T-helper 1 cell treated with Interleukin-12 subunit alpha and Interleukin-12 subunit beta and Interleukin-4 antibody, amounts not matched to agents 30 μg/mL and 1 μg/mL, for 36 hours (primary cell): Measurements from ENCODE around the gene TDRD7.

Experiments
- H3K27ac Mint-ChIP-seq: one replicate; pipeline ENCODE4 v1.8.0; 2021; ENCODE audit warnings: mild to moderate bottlenecking, mixed read lengths
- H3K27me3 Mint-ChIP-seq: one replicate; pipeline ENCODE4 v1.8.0; 2021; ENCODE audit warnings: low read depth, mixed read lengths
- H3K36me3 Mint-ChIP-seq: one replicate; pipeline ENCODE4 v1.8.0; 2021; ENCODE audit warnings: low read depth, mixed read lengths
- H3K4me1 Mint-ChIP-seq: one replicate; pipeline ENCODE4 v1.8.0; 2021; ENCODE audit warnings: low read depth, mixed read lengths
- H3K4me3 Mint-ChIP-seq: one replicate; pipeline ENCODE4 v1.8.0; 2021; ENCODE audit warnings: mild to moderate bottlenecking, moderate library complexity, mixed read lengths
- H3K9me3 Mint-ChIP-seq: one replicate; pipeline ENCODE4 v1.8.0; 2021; ENCODE audit warnings: mixed read lengths

The TDRD7 gene, protein sequence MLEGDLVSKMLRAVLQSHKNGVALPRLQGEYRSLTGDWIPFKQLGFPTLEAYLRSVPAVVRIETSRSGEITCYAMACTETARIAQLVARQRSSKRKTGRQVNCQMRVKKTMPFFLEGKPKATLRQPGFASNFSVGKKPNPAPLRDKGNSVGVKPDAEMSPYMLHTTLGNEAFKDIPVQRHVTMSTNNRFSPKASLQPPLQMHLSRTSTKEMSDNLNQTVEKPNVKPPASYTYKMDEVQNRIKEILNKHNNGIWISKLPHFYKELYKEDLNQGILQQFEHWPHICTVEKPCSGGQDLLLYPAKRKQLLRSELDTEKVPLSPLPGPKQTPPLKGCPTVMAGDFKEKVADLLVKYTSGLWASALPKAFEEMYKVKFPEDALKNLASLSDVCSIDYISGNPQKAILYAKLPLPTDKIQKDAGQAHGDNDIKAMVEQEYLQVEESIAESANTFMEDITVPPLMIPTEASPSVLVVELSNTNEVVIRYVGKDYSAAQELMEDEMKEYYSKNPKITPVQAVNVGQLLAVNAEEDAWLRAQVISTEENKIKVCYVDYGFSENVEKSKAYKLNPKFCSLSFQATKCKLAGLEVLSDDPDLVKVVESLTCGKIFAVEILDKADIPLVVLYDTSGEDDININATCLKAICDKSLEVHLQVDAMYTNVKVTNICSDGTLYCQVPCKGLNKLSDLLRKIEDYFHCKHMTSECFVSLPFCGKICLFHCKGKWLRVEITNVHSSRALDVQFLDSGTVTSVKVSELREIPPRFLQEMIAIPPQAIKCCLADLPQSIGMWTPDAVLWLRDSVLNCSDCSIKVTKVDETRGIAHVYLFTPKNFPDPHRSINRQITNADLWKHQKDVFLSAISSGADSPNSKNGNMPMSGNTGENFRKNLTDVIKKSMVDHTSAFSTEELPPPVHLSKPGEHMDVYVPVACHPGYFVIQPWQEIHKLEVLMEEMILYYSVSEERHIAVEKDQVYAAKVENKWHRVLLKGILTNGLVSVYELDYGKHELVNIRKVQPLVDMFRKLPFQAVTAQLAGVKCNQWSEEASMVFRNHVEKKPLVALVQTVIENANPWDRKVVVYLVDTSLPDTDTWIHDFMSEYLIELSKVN

DNA sequence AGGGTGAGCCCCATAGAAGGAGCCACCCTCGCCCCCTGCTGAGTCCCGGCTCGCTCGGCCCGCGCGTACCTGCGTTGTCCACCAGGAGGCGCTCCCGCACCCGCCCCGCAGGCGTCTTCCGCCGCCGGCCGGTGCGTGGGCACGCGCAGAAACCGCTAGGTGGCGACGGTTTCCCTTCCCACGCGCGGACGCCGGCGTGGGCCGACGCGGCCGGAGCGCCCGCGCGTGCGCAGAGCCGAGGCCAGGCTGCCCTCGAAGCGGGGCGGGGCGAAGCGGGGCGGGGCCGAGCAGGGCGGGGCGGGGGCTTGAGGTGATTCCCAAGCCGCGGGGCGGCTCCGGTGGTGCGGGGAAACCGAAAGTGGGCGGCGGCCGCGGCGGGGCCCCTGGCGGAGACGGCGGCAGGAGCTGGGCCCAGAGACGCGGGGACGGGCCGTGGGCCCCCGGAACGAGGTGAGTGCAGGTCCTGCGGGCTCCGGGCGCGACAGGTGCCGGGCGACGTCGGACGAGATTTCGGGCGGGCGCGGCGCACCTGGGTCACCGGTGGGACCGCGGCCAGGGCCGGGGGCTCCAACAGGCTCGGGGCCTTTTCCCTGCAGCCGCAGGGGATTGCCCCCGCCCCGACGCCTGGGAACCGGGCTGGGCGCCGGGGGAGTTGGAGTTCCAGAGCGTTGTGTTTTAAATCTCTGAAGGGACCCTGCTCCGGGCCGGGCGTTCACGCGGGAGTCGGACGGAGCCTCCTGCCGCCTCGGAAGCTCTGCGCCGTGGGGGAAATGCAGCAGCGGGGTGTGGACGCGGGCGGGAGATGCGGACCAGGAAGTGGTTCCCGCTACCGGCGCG lies at the start of gene TDRD7:
Gene TDRD7 (plus strand): TSS at position 308 of the 837 bp plus-strand sequence. CDS start 16,370 bp downstream, outside the sequence.
- peaks cover 41% of the 10 kb centered on the region for H3K27me3 Mint-ChIP-seq
- peaks cover 28% of the 10 kb centered on the region for H3K4me1 Mint-ChIP-seq
- H3K4me3 Mint-ChIP-seq: peak within 1 kb of the TSS; percentile 82
- H3K9me3 Mint-ChIP-seq: peaks cover 11% of the 10 kb centered on the region
- peaks cover 3% of the 10 kb centered on the region for H3K36me3 Mint-ChIP-seq
- H3K27ac Mint-ChIP-seq: peak within 1 kb of the TSS; percentile 80

DNA sequence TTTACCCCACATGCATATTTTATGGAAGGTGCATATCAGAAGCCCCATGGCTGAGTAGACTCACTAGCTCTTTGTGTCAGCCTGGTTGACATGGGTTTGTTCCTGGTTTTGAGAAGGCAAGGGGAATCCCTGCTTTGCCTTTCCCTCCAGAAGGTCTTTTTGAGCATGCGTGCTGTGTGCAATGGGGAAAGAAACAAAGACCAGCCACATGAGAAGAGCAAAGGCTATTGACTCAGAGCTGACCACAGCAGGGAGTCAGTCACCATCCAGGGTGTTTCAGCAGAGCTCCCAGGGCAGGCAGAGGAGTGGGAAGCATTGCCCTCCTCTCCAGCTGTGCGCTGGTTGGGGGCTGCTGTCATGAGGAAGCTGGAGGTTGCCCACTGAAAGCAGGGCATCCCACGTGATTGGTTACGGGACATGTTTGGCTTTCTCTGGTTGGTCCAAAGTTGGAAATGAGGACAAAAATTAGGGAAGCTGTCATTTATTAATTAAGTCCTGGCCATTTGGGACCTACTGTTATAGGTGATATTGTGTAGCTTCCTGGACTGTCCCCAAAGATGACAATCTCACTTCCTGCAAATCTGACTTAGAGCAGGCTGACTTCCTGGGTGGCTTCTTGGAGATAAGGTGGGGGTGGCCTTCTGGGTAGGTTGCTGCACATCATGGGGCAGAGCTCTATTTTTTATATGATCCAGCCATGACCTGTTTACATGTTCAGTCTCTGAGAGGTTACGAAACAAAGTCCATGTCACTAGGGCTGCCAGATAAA lies 48.9 kb upstream of the TDRD7 start:
- peaks cover 5% of the 10 kb centered on the region for H3K4me1 Mint-ChIP-seq
- peaks cover 1% of the 10 kb centered on the region for H3K36me3 Mint-ChIP-seq
- H3K9me3 Mint-ChIP-seq: no peaks in the 10 kb centered on the region
- no peaks in the 10 kb centered on the region for H3K27me3 Mint-ChIP-seq
- no peak overlapping the region for H3K27ac Mint-ChIP-seq
- no peak overlapping the region for H3K4me3 Mint-ChIP-seq

DNA sequence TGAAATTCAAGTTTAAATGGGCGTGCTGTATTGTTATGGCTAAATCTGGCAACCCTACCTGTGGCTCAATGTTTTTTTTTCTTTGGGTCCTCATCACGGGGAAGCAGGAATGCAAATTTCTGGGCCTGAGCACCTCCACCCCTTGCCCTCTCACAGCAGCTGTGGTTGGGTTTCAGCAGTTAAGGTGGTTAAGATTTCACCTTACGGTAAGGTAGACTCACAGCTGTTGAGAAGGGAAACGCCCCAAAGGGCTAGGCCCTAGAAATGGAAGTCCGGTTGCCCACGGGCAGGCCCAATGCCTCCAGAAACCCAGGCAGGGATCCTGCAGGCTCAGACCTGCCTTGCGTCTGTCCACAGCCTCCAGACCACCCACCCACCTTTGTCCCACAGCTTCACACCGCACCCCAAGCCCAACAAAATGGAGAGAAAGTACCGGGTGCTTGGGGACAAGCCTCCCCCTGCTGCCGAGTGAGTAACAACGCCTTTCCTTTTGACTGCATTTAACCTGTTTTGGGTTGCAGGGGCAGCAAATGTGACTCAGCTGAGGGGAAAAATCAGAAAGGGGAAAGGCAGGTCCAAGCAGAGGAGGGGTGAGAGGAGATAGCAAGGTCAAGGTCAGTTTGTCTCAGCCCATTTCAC lies 48.1 kb upstream of the TDRD7 start:
- H3K27me3 Mint-ChIP-seq: no peaks in the 10 kb centered on the region
- no peak overlapping the region for H3K4me3 Mint-ChIP-seq
- H3K4me1 Mint-ChIP-seq: peaks cover 5% of the 10 kb centered on the region
- peaks cover 3% of the 10 kb centered on the region for H3K9me3 Mint-ChIP-seq
- no peak overlapping the region for H3K27ac Mint-ChIP-seq
- H3K36me3 Mint-ChIP-seq: peaks cover 1% of the 10 kb centered on the region

DNA sequence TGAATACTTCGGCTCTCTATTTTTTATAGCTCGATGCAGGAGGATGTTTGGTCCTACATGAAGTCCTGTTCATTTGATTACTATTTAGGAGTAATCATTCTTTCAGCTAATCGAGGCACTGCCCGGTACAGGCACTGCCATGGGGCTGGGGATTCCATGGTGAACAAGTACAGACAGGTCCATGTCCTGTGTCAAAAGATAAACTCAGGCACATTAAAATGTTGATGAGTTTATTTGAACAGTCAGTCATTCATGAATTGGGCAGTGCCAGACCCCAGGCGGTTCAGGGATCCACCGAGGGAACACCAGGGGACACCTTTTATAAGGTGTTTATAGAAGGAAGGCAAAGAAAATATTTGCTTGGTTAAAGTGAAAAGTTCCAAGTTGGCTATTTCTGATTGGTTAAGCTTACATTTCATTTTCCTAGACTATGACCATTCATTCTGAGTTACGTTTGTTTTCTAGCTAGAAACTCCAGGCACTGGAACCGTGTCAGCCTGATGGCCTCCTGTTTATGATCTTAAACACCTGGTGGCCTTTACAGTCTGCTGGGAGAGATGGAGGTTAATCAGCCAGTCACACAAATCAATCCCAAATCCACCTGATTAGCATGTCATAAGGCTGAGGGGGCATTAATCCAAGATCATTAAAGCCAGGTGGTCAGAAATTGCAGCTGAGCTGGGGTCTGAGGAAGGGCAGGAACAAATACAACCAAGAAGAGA lies 47.0 kb upstream of the TDRD7 start:
- peaks cover 1% of the 10 kb centered on the region for H3K36me3 Mint-ChIP-seq
- H3K4me3 Mint-ChIP-seq: no peak overlapping the region
- no peak overlapping the region for H3K27ac Mint-ChIP-seq
- H3K4me1 Mint-ChIP-seq: peaks cover 5% of the 10 kb centered on the region
- no peaks in the 10 kb centered on the region for H3K27me3 Mint-ChIP-seq
- H3K9me3 Mint-ChIP-seq: peaks cover 11% of the 10 kb centered on the region

DNA sequence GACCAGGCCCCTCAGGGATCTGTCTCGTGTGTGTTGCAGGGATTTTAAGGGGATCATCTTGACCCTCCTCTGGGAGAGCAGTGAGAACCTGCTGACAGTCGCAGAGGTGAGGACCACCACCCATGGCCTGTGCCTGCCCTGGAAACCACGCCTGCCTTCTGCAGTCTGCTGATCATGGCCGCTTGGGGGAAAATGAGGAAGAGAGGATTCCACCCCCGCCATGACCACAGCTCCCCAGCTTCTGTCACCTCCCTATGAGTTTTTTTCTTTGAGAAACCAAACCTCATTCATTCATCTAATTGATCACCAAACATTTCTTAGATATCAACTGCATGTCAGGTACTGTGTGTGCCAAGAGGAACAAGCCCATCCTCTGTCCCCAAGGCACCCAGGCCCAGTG lies 46.3 kb upstream of the TDRD7 start:
- Mint-ChIP-seq H3K27ac (no peak overlapping the region), H3K9me3 (peaks cover 17% of the 10 kb centered on the region)

DNA sequence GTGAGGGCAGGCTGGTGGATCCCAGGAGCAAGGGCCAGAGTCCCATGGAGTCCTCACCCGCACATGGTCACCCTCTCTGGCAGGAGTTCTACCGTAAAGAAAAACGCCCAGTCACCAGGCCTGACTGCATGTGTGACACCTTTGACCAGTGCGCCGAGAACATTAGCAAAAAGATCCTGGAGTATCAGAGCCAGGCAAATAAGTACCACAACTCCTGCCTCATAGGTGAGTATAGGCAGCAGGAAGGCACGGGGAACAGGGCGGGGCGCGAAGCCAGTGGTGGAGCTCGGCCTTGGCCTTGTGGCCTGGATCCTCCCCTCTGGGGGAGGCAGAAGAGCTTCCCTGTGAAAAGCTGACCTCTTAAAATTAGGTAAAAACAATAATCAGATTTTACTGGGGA lies 45.4 kb upstream of the TDRD7 start:
- peaks cover 5% of the 10 kb centered on the region for H3K4me1 Mint-ChIP-seq

More for the DNA sequence above, 46.3 kb upstream of the TDRD7 start:
- Mint-ChIP-seq H3K36me3 (peaks cover 1% of the 10 kb centered on the region), H3K27me3 (no peaks in the 10 kb centered on the region), H3K4me1 (peaks cover 5% of the 10 kb centered on the region), H3K4me3 (no peak overlapping the region)

DNA sequence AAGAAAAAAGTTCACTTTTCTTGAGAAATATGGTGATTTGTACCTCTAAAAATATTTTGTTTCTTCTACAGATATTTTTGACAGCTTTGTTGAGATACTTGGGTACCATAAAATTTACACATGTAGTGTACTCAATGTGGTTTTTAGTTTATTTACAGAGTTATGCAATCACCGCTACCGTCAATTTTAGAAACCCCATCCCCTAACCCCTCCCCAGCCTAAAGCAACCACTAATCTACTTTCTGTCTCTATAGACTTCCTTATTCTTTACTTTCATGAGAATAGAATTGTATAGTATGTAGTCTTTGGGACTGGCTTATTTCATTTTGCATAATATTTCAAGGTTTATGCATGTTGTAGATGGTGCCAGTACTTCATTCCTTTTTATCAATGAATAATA lies 45.0 kb upstream of the TDRD7 start:
- Mint-ChIP-seq H3K4me3 (no peak overlapping the region), H3K4me1 (peaks cover 5% of the 10 kb centered on the region), H3K27me3 (no peaks in the 10 kb centered on the region), H3K36me3 (peaks cover 1% of the 10 kb centered on the region), H3K27ac (no peak overlapping the region), H3K9me3 (peaks cover 17% of the 10 kb centered on the region)

More for the DNA sequence above, 45.4 kb upstream of the TDRD7 start:
- H3K36me3 Mint-ChIP-seq: peaks cover 1% of the 10 kb centered on the region
- no peaks in the 10 kb centered on the region for H3K27me3 Mint-ChIP-seq
- H3K4me3 Mint-ChIP-seq: no peak overlapping the region
- no peak overlapping the region for H3K27ac Mint-ChIP-seq
- peaks cover 17% of the 10 kb centered on the region for H3K9me3 Mint-ChIP-seq

DNA sequence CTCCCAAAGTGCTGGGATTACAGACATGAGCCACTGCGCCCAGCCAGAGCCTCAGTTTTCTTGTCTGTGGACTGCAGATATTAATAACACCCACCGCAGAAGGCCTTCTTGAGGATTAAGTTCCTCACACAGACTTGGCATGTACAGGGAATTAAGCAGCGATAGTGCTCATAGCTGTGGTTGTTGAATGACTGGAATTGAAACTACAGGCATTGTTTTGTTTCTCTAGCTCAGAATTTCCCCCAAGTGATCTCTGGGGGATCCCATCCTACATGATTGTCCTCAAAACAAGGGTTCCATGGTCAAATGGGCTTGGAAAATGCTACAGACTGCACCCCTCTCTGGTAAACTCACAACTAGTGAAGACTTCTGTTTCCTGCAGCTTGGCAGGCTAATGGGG lies 44.2 kb upstream of the TDRD7 start:
- no peak overlapping the region for H3K27ac Mint-ChIP-seq
- no peak overlapping the region for H3K4me3 Mint-ChIP-seq
- H3K4me1 Mint-ChIP-seq: peaks cover 4% of the 10 kb centered on the region
- H3K27me3 Mint-ChIP-seq: no peaks in the 10 kb centered on the region
- peaks cover 17% of the 10 kb centered on the region for H3K9me3 Mint-ChIP-seq
- peaks cover under 1% of the 10 kb centered on the region for H3K36me3 Mint-ChIP-seq

DNA sequence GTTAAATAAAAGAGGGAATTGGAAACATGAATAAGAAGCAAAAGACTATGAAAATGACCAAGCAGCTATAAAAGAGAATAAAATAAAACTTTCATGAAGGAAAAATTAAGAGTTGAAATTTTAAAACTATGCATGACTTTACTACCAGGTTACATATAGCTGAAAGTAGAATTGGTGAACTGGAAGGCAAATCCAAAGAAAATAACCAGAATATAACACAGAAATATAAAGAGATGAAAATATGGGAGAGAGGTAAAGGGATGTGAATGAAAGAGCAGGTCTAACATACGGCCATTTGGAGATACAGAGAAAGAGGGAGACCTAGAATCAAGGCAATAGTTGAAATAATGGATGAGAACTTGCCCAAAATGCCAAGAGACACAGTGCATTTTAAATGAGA lies 42.9 kb upstream of the TDRD7 start:
- no peak overlapping the region for H3K4me3 Mint-ChIP-seq
- no peaks in the 10 kb centered on the region for H3K27me3 Mint-ChIP-seq
- no peaks in the 10 kb centered on the region for H3K4me1 Mint-ChIP-seq
- H3K27ac Mint-ChIP-seq: no peak overlapping the region
- no peaks in the 10 kb centered on the region for H3K36me3 Mint-ChIP-seq
- H3K9me3 Mint-ChIP-seq: peaks cover 17% of the 10 kb centered on the region

DNA sequence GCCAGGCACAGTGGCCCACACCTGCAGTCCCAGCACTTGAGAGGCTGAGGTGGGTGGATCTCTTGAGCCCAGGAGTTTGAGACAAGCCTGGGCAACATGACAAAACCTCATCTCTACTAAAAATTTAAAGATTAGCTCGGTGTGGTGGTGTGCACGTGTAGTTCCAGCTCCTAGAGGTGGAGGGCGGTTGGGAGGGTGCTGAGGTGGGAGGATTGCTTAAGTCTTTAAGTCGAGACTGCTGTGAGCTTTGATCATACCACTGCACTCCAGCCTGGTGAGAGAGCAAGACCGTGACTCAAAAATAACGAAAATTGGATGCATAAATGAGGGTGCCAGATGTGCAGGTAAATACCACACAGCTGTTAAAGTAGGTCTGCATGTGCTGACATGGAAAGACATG lies 39.3 kb upstream of the TDRD7 start:
- peaks cover 17% of the 10 kb centered on the region for H3K9me3 Mint-ChIP-seq
- no peaks in the 10 kb centered on the region for H3K36me3 Mint-ChIP-seq
- H3K27ac Mint-ChIP-seq: no peak overlapping the region
- H3K4me1 Mint-ChIP-seq: no peaks in the 10 kb centered on the region
- no peak overlapping the region for H3K4me3 Mint-ChIP-seq
- H3K27me3 Mint-ChIP-seq: no peaks in the 10 kb centered on the region

DNA sequence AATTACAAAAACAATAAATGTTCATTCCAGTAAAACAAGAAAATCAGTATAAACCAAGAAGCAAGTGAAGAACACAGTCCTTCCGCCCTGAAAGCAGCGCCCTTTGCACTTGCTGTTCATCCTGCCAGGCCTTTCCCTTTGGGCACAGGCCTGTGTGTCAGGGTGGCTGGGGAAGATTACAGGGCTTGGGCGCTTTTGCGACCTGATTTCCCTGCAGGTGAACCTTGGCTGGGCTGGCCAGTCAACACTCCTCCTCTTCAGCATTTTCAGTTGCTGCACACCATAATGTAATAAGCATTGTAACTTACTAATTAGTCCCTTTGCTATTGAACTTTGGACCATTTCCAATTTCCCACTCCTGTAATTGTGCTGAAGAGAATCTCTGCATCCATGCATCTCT lies 38.6 kb upstream of the TDRD7 start:
- Mint-ChIP-seq H3K4me1 (no peaks in the 10 kb centered on the region), H3K27ac (no peak overlapping the region), H3K4me3 (no peak overlapping the region), H3K36me3 (no peaks in the 10 kb centered on the region), H3K9me3 (peaks cover 17% of the 10 kb centered on the region), H3K27me3 (no peaks in the 10 kb centered on the region)

DNA sequence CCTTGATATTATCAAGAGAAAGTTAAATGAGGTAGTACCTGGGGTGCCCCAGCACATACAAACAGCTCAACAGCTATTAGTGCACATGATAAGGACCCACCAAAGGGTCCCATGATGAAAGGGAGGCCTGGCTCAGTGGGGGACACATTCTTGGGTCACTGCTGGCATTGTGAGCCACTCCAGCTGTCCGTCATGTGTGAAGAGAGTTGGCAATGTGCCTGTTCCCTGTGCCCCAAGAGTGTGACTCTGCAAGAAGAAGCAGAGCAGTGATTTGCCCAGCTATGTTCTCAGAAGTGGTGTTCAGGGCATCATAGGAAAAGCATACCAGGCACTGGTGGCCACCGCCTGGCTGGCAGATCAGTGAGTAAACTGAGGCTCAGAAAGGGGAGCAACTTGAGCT lies 37.1 kb upstream of the TDRD7 start:
- H3K36me3 Mint-ChIP-seq: no peaks in the 10 kb centered on the region

More for the DNA sequence above, 37.1 kb upstream of the TDRD7 start:
- no peaks in the 10 kb centered on the region for H3K27me3 Mint-ChIP-seq
- no peak overlapping the region for H3K27ac Mint-ChIP-seq
- no peaks in the 10 kb centered on the region for H3K4me1 Mint-ChIP-seq
- peaks cover 8% of the 10 kb centered on the region for H3K9me3 Mint-ChIP-seq
- no peak overlapping the region for H3K4me3 Mint-ChIP-seq
